IMR-90 (cell line): ENCODE results near the gene APOL5. TPM values are rescaled to one million over a fixed set of nuclear protein-coding genes. Genes with fewer than 3 reads are reported as not detected.

Source experiments
- ATAC-seq: fragments of 200-7000 bp; cut with Tn5 transposase; 2 replicates; pipeline ENCODE4 v1.9.1; 2020; ENCODE audit warnings: low read depth, mild to moderate bottlenecking, moderate library complexity
- BruUV-seq: library from RNA; stranded (reverse); fragments of 400-500 nt; replicated peaks from 2 replicates; lab custom pipeline; 2021; lab: Mats Ljungman, UMichigan
- CTCF ChIA-PET: fragments of 300-600 bp; formaldehyde crosslinking; extraction: SDS; loops from one replicate; lab custom pipeline; 2021; ENCODE audit warnings: antibody characterized with exemption; lab: Yijun Ruan, JAX
- POLR2A ChIA-PET: fragments of 300-600 bp; sonication (Branson Sonifier 250); formaldehyde crosslinking; loops from one replicate; lab custom pipeline; 2022; ENCODE audit warnings: antibody characterized with exemption; ENCODE audit not compliant: unreplicated experiment; lab: Charles Lee
- DNase-seq: peaks from one replicate; pipeline ENCODE4 v3.0.0; 2013
- H2AFZ ChIP-seq: replicated peaks from 2 replicates; pipeline ENCODE3; 2013; ENCODE audit warnings: low read length, mild to moderate bottlenecking; ENCODE audit not compliant: poor library complexity
- H2AK5ac ChIP-seq: 2 replicates; pipeline ENCODE4 v1.6.1; 2013; ENCODE audit warnings: low read depth, low read length, inconsistent platforms
- H2AK9ac ChIP-seq: replicated peaks from 2 replicates; pipeline ENCODE3; 2013; ENCODE audit warnings: mild to moderate bottlenecking, low read depth, low read length, moderate library complexity; ENCODE audit not compliant: poor library complexity
- H2BK120ac ChIP-seq: 2 replicates; pipeline ENCODE4 v1.6.1; 2013; ENCODE audit warnings: low read depth, low read length, inconsistent platforms
- H2BK15ac ChIP-seq: 3 replicates; pipeline ENCODE4 v1.6.1; 2013; ENCODE audit warnings: low read depth, low read length, inconsistent platforms
- H2BK20ac ChIP-seq: 2 replicates; pipeline ENCODE4 v1.6.1; 2013; ENCODE audit warnings: low read depth, mild to moderate bottlenecking, inconsistent platforms, low read length, moderate library complexity
- H2BK5ac ChIP-seq: 2 replicates; pipeline ENCODE4 v1.6.1; 2013; ENCODE audit warnings: mild to moderate bottlenecking, low read depth, low read length, inconsistent platforms; ENCODE audit not compliant: poor library complexity, severe bottlenecking
- H3K14ac ChIP-seq: replicated peaks from 2 replicates; pipeline ENCODE4 v1.6.1; 2013; ENCODE audit warnings: low read depth, low read length, inconsistent platforms
- H3K18ac ChIP-seq: 2 replicates; pipeline ENCODE4 v1.6.1; 2013; ENCODE audit warnings: low read depth, low read length, control low read depth
- H3K23ac ChIP-seq: 2 replicates; pipeline ENCODE4 v1.6.1; 2013; ENCODE audit warnings: low read depth, low read length, inconsistent platforms
- H3K27ac ChIP-seq: 2 replicates; pipeline ENCODE4 v1.5.1; 2013; ENCODE audit warnings: mild to moderate bottlenecking, control low read depth, low read length; ENCODE audit not compliant: insufficient read depth
- H3K27me3 ChIP-seq: 2 replicates; pipeline ENCODE4 v1.6.1; 2013; ENCODE audit warnings: low read length; ENCODE audit not compliant: control insufficient read depth, insufficient read depth
- H3K36me3 ChIP-seq: 2 replicates; pipeline ENCODE4 v1.6.1; 2013; ENCODE audit warnings: low read length, mixed read lengths; ENCODE audit not compliant: control insufficient read depth, insufficient read depth
- H3K4ac ChIP-seq: 2 replicates; pipeline ENCODE4 v1.6.1; 2013; ENCODE audit warnings: low read depth, low read length, inconsistent platforms
- H3K4me1 ChIP-seq: 2 replicates; pipeline ENCODE4 v1.6.1; 2013; ENCODE audit warnings: low read length, mixed read lengths; ENCODE audit not compliant: control insufficient read depth, insufficient read depth
- H3K4me2 ChIP-seq: 2 replicates; pipeline ENCODE4 v1.6.1; 2013; ENCODE audit warnings: low read depth, mild to moderate bottlenecking, control low read depth, low read length, moderate library complexity
- H3K4me3 ChIP-seq: 2 replicates; pipeline ENCODE4 v1.5.1; 2013; ENCODE audit warnings: low read depth, mild to moderate bottlenecking, control low read depth, low read length, moderate library complexity; ENCODE audit not compliant: insufficient read depth
- H3K56ac ChIP-seq: 2 replicates; pipeline ENCODE4 v1.6.1; 2013; ENCODE audit warnings: low read length, inconsistent platforms; ENCODE audit not compliant: insufficient read depth; ENCODE audit errors: extremely low read depth
- H3K79me1 ChIP-seq, 2 experiments: 2 replicates each; pipeline ENCODE4 v1.6.1; 2013; ENCODE audit warnings: low read length in 2 of 2, inconsistent platforms in 1 of 2, low read depth in 1 of 2
- H3K9ac ChIP-seq: 2 replicates; pipeline ENCODE4 v1.6.1; 2013; ENCODE audit warnings: low read depth, low read length, control low read depth
- H3K9me1 ChIP-seq: 2 replicates; pipeline ENCODE4 v1.6.1; 2013; ENCODE audit warnings: low read length, inconsistent platforms; ENCODE audit not compliant: insufficient read depth
- H3K9me3 ChIP-seq: 2 replicates; pipeline ENCODE4 v1.6.1; 2013; ENCODE audit warnings: low read length; ENCODE audit not compliant: control insufficient read depth, insufficient read depth
- H4K20me1 ChIP-seq: 2 replicates; pipeline ENCODE4 v1.6.1; 2013; ENCODE audit warnings: low read length, inconsistent platforms; ENCODE audit not compliant: insufficient read depth
- H4K5ac ChIP-seq: 2 replicates; pipeline ENCODE4 v1.6.1; 2013; ENCODE audit warnings: mild to moderate bottlenecking, low read depth, low read length, control low read depth
- H4K8ac ChIP-seq, 2 experiments: 2 replicates each; pipeline ENCODE4 v1.6.1; 2013; ENCODE audit warnings: low read depth in 2 of 2, low read length in 2 of 2, control low read depth in 1 of 2, inconsistent platforms in 1 of 2
- H4K91ac ChIP-seq: 2 replicates; pipeline ENCODE4 v1.6.1; 2013; ENCODE audit warnings: low read depth, low read length, inconsistent platforms; ENCODE audit not compliant: insufficient read depth
- CEBPB ChIP-seq: IDR thresholded peaks from 2 replicates; pipeline ENCODE4 v1.6.1; 2012; ENCODE audit warnings: low read depth, low read length, improper control_type of control experiment
- CHD1 ChIP-seq: IDR thresholded peaks from 2 replicates; pipeline ENCODE4 v1.6.1; 2012; ENCODE audit warnings: low read depth, low read length, improper control_type of control experiment
- CTCF ChIP-seq: conservative IDR thresholded peaks from 2 replicates; pipeline ENCODE4 v1.5.1; 2012; ENCODE audit warnings: mild to moderate bottlenecking, low read depth, low read length, improper control_type of control experiment
- ELK1 ChIP-seq: fragments of 150-350 bp; IDR thresholded peaks from 2 replicates; pipeline ENCODE4 v1.6.1; 2016; ENCODE audit warnings: low read depth, mild to moderate bottlenecking, low read length, moderate library complexity, borderline replicate concordance
- FOS ChIP-seq: fragments of 150-350 bp; IDR thresholded peaks from 2 replicates; pipeline ENCODE4 v1.6.1; 2016; ENCODE audit warnings: low read depth, low read length
- MAFK ChIP-seq: IDR thresholded peaks from 2 replicates; pipeline ENCODE4 v1.6.1; 2012; ENCODE audit warnings: low read depth, low read length, improper control_type of control experiment
- MAZ ChIP-seq: IDR thresholded peaks from 2 replicates; pipeline ENCODE4 v1.6.1; 2012; ENCODE audit warnings: low read depth, mild to moderate bottlenecking, low read length, improper control_type of control experiment, moderate library complexity, borderline replicate concordance
- MXI1 ChIP-seq: IDR thresholded peaks from 2 replicates; pipeline ENCODE4 v1.6.1; 2012; ENCODE audit warnings: low read depth, mild to moderate bottlenecking, low read length, moderate library complexity, borderline replicate concordance
- RAD21 ChIP-seq: IDR thresholded peaks from 2 replicates; pipeline ENCODE4 v1.6.1; 2012; ENCODE audit warnings: low read length, improper control_type of control experiment
- RCOR1 ChIP-seq: IDR thresholded peaks from 2 replicates; pipeline ENCODE4 v1.6.1; 2012; ENCODE audit warnings: mild to moderate bottlenecking, low read length, improper control_type of control experiment; ENCODE audit not compliant: insufficient replicate concordance
- RFX5 ChIP-seq: IDR thresholded peaks from 2 replicates; pipeline ENCODE4 v1.8.0; 2012; ENCODE audit warnings: low read depth, mild to moderate bottlenecking, low read length, moderate library complexity
- SMC3 ChIP-seq: fragments of 150-350 bp; IDR thresholded peaks from 2 replicates; pipeline ENCODE4 v1.6.1; 2016; ENCODE audit warnings: low read depth, mild to moderate bottlenecking, antibody characterized with exemption, low read length, moderate library complexity
- USF2 ChIP-seq: fragments of 150-350 bp; IDR thresholded peaks from 2 replicates; pipeline ENCODE4 v1.6.1; 2017; ENCODE audit warnings: mild to moderate bottlenecking, antibody characterized with exemption, low read length, low read depth
- WGBS, 2 experiments: methylation state at CpG; one replicate each; pipeline versions ENCODE4 v1.1.5 to v1.1.7; 2013; ENCODE audit warnings: missing lambda C conversion rate in 2 of 2; ENCODE audit not compliant: insufficient read length in 1 of 2; ENCODE audit errors: extremely low coverage in 2 of 2; 5-methylcytosine and 5-hydroxymethylcytosine counted together
- dilution Hi-C: fragments of 300-500 bp; cut with HindIII; formaldehyde crosslinking; loops from one replicate; pipeline ENCODE4 v1.14.3; 2018; ENCODE audit warnings: low sequenced_read_pairs; ENCODE audit not compliant: unreplicated experiment
- in situ Hi-C: fragments of 300-500 bp; cut with MboI; formaldehyde crosslinking; loops from 3 replicates; pipeline ENCODE4 v1.14.3; 2019; ENCODE audit warnings: low sequenced_read_pairs, inconsistent platforms, mixed read lengths
- intact Hi-C: fragments of 100-400 bp; cut with micrococcal nuclease; formaldehyde crosslinking; loops from 2 replicates; pipeline ENCODE4 v1.10.0; 2022
- polyA plus RNA-seq, 3 experiments: library from polyadenylated mRNA; depleted of rRNA; stranded (reverse); fragments of >200 nt; gene quantifications; 2 replicates each; pipeline ENCODE4 v1.2.3, GENCODE V29; 2012; ENCODE audit warnings: low replicate concordance in 1 of 3
- total RNA-seq: library from RNA; depleted of rRNA; stranded (reverse); fragments of >200 nt; gene quantifications from 2 replicates; pipeline ENCODE4 v1.2.3, GENCODE V29; 2012

The APOL5 gene
- total and polyA plus RNA-seq, 2 of the 4 experiments (the other 2 are of a cell fraction) = 0.15 to 0.18 TPM

GRCh38 chr22:35685731-35686130, 31.9 kb upstream of the APOL5 start:
- Histone ChIP-seq H3K79me1 (no peaks in the 10 kb centered on the region), H3K9me3 (peaks cover 3% of the 10 kb centered on the region; the same call in 1 of the 2 replicates), H3K4ac (no peak overlapping the region), H3K4me1 (no peaks in the 10 kb centered on the region; the same call in 1 of the 2 replicates), H4K8ac (no peak overlapping the region), H2AK9ac (no peak overlapping the region), H2AK5ac (no peak overlapping the region), H2AFZ (peak overlapping the region; percentile 9), H3K14ac (no peak overlapping the region), H3K23ac (no peak overlapping the region), H3K56ac (no peak overlapping the region), H3K4me2 (no peak overlapping the region), H3K9ac (no peak overlapping the region), H3K36me3 (no peaks in the 10 kb centered on the region), H4K20me1 (no peaks in the 10 kb centered on the region), H3K27ac (no peak overlapping the region), H2BK20ac (no peak overlapping the region), H4K91ac (no peak overlapping the region), H4K5ac (no peak overlapping the region), H3K4me3 (no peak overlapping the region), H2BK15ac (no peak overlapping the region), H2BK120ac (no peak overlapping the region), H2BK5ac (no peak overlapping the region), H3K9me1 (no peaks in the 10 kb centered on the region; the same call in 1 of the 2 replicates), H3K27me3 (no peaks in the 10 kb centered on the region), H3K18ac (no peak overlapping the region)
- BruUV-seq = no TSS peak
- intact Hi-C loops (loop anchor here (2.0 kb wide), 1 partner anchor 51 kb away; no protein-coding TSS in a partner anchor), dilution Hi-C loops (no loop called here), in situ Hi-C loops (no loop called here)
- DNase-seq (peak; percentile 50), ATAC-seq (no peak)
- POLR2A ChIA-PET = no interaction called here
- CTCF ChIA-PET = interaction anchor here (0.5 kb wide), 1 partner anchor 51 kb away, joined by 4 read pairs; no protein-coding TSS in a partner anchor
- no CpG with 5 or more reads among the region's 11 CpGs for WGBS, 2 experiments
- no peak for TF ChIP-seq FOS
- TF ChIP-seq ELK1 = no peak
- TF ChIP-seq SMC3 = no peak
- TF ChIP-seq CEBPB = no peak
- no peak for TF ChIP-seq MXI1
- TF ChIP-seq RCOR1 = no peak
- no peak for TF ChIP-seq RAD21
- TF ChIP-seq MAFK = no peak
- no peak for TF ChIP-seq RFX5
- no peak for TF ChIP-seq CTCF
- no peak for TF ChIP-seq MAZ
- no peak for TF ChIP-seq CHD1
- TF ChIP-seq USF2 = no peak
